GM20431 (cell line): Measurements from ENCODE around the gene RET.

Source experiments
- in situ Hi-C: fragments of 300-500 bp; cut with MseI, MboI; formaldehyde crosslinking; loops from one replicate; pipeline ENCODE4 v1.15.0; 2020; ENCODE audit warnings: low sequenced_read_pairs; ENCODE audit not compliant: unreplicated experiment

The RET gene

DNA sequence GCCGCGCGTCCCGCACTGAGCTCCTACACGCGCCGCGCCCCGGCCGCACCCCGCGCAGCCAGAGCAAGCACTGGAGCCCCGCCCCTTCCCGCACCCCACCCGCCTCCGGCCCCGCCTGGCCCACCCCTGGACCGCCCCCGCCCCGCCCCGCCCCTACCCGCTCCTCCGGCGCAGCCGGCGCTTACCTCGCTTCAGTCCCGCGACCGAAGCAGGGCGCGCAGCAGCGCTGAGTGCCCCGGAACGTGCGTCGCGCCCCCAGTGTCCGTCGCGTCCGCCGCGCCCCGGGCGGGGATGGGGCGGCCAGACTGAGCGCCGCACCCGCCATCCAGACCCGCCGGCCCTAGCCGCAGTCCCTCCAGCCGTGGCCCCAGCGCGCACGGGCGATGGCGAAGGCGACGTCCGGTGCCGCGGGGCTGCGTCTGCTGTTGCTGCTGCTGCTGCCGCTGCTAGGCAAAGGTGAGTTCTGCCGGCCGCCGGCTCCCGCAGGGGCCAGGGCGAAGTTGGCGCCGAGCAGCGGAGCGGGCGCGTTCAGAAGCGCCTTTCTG is at the start of gene RET:
Gene RET, plus strand, starts transcription at position 194 of the 545 bp plus-strand sequence. Its CDS starts 190 bp downstream, at position 384.
- in situ Hi-C loops, result loop anchor here (25.0 kb wide), 1 partner anchor 90 kb away; no protein-coding TSS in a partner anchor

DNA sequence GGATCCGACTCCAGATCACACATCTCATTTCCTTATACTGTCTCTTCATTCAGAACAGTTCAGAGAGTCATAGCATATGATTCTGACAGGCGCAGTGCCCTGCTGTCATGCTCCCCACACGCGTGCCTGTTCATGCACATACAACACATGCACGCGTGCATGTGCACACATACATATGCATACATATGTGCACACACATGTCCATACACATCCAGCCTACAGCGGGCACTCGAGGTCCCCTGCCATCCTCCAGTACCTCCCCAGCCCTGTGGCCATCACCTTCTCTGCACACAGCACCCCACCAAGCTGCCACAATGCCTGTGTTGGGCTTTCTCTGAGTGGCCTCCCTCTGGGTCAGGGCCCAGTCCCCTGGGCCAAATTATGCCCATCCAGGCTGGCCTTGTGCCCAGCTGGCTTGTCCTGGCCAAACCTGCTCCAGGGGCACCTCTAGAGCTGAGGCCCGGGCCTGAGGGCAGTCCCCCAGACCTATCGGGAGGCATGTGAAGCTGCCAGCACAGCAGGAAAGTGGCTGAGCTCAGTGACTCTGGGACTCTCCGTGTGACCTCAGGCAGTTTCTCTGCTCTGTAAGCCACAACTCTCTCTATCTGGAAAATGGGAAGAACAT is 49.4 kb upstream of the RET start:
- in situ Hi-C loops, result no loop called here

DNA sequence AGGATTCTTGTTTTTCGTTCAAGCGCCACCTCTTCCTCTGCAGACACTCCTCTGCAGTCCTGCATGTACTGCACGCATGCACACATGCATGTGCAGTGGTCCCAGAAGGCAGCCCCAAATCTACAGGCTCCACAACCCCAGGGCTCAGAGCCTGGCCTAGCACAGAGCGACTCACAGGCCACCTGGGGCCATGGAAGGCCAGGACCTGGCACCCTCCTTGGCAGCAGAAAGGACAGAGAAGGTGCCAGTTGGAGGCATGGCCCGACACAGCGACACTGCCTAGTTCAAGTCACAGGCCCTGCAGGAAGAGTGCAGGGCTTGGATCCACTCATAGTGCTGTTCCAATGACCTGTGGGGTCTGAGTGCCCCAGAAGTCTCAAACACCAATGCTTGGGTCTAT is 48.7 kb upstream of the RET start:
- in situ Hi-C loops, result no loop called here

DNA sequence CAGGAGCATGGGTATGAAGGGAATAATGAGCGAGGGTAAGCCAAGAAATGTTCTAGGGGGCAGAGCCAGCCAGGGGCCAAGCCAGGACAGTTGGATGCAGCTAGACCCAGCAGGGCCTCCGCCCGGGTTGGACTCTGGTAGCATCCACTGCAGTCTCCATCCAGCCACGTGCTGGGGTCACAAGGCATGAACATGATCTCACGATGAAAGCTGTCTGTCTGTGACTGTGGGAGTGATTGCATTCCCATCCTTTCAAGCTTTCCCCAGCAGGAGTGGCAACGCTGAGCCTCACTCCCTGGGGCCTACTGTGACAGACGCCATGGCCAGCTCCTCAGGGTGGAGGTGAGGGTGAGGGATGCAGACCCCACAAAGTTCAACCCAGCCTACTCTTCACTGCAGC is 47.8 kb upstream of the RET start:
- in situ Hi-C loops, result no loop called here

DNA sequence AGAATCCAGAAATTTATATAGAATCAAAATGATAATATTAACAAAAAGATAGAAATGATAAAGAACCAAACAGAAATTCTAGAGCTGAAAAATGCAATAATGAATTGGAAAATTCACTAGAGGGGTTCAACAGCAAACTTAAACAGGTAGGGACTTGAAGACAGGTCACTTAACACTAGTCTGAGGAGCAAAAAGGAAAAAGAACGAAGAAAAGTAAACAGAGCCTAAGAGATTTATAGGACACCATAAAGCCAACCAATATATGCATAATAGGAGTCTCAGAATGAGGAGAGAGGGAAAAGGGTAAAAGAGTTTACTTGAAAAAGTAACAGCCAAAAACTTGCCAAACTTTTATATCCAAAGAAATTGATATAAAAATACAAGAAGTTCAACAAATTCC is 44.3 kb upstream of the RET start:
- in situ Hi-C loops, result no loop called here

DNA sequence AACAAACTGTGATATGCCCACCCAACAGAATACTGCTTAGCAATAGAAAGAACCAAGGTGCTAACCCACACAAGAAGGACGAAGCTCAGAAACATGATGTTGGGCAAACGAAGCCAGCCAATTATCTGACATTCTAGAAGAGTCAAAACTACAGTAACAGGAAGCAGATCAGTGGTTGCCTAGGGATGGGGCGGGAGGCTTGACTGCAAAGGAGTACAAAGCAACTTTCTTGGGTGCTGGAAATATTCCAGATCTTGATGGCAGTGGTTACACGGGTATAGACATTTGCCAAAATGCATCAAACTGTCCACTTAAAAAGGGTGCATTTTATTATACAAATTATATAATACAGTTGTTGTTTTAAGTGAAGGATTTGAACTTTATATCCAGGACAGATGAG is 41.1 kb upstream of the RET start:
- in situ Hi-C loops, result no loop called here

DNA sequence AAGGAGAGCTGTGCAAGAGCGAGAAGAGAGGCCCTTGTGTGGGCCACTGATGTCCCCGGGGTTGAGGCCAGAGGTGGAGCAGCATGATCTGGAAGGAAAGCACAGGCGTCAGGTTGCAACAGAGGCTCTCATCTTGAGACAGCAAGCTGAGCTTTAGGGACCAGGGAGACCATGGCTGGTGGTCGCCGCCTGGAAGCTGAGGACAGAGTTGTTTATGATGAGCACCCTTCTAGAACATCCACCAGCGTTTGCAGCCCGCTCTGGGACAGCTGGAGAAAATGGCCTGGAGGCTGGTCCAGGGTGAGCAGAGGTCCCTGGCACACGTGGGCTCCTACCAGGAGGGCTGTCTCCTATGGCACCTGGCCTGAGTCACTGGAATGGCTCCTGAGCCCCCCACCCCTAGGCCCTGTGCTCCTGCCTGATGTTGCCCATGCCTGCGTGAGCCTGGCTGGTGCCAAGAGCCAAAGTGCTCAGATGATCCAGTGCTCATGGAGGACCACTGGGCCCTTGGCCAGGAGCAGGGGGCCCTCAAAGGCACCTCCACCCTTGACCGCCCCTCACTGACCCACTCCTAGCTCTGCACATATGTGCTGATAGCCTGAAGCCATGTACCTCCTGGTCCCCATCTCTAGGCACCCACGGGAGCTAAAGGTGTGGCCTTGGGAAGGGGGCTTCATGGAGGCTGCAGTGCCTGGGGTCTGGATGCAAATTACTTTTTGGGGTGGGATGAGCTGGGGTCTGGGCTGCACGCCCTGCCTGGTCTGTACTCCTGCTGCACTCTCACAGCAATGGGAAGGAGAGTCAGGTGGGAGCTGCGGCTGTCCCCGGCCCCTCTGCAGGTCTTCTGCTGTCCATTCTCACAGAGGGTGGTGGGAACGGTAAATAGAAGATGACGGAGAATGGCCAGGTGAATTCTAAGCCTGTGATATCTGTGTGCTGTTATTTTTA is 40.1 kb upstream of the RET start:
- in situ Hi-C loops, result no loop called here

DNA sequence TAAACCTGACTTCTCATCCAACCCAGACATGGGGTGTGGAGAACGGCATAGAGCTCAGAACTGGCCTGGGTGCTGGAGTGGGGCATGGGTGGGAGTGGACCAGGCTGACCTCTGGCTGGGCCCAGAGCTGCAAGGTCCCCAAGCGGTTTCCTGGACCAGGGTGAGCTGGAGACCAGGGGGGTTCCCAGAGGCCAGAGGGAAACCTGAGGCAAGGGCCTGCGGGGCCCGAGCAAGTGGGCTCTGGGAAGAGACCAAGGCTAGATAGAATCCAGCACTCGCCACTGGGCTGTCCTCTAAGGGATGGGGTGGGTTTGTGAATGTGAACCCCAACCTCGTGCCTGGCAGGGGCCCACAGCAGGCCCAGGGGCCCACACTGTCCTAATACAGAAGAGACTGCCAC is 39.4 kb upstream of the RET start:
- in situ Hi-C loops, result no loop called here

DNA sequence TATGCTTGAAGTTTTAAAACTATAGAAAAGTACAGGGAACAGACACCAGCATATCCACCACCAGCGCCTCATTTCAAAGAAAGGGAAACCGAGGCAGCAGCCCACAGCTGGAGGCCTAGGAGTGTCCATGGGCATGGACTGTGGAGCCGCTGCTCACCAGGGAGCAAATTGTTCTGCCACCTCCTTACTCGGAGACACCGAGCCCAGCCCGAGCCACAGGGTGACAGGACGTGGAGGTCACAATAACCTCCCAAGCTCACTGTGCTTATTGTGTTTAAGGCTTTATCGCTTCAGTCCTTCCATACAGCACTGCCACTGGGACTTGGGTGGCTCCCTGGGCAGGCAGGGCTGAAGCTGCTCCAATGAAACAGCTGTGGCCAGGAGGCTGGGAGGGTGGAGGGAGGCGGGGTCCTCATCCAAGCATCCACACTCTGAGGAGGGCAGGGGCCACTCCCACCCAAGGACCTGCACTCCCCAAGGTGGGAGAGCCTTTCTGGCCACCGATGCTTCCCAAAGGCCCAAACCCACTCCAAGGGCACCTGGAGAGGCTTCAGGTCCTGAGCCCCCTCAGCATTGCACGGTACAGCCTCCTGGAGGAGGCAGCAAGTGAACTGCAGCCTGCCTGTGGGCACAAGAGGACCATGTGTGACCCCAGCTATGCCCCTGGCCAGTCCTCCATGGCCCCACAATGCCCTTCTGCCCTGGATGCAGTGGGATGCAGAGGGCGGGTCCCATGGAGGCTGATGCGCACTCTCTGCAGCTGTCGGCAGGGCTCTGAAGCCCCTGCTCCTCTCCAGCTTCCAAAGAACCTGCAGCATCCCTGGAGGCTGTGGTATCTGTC is 38.7 kb upstream of the RET start:
- in situ Hi-C loops, result no loop called here

DNA sequence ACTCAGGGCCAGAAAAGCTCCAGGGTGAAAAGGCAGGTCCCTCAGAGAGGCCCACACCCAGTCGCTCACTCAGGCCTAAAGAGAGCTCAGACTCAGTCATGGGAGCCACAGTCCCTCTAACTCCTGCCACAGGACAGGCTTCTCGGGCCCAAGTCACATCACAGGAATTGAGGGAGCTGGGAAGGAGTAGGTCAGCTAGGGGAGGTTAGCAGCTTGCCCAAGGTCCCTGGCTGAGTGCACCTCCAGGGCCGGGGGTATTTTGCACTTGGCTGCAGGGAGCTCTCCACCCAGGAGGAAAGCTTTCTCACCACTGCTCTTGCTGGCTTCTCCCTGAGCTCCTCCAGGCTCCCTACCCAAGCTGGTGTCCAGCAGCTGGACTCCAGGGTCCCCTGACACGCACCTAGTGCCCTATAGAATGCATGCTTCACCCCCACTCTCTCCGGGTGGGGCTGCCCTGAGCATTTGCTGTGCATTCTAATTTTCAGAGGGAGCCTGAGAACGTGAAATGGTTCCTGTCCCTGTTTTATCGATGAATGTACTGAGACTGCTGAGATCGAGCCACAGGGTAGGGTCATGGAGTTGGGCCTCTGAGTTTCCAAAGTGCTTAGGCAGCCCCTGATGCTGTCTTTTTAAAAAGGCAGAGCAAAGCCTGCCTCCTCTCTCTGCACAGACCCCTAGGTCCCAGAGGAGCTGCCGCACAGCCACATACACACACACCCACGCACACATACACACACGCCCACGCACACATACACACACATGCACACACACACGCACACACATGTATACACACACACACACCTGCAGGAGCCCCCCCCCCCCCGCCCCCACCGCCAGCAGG is 37.9 kb upstream of the RET start:
- in situ Hi-C loops, result no loop called here

DNA sequence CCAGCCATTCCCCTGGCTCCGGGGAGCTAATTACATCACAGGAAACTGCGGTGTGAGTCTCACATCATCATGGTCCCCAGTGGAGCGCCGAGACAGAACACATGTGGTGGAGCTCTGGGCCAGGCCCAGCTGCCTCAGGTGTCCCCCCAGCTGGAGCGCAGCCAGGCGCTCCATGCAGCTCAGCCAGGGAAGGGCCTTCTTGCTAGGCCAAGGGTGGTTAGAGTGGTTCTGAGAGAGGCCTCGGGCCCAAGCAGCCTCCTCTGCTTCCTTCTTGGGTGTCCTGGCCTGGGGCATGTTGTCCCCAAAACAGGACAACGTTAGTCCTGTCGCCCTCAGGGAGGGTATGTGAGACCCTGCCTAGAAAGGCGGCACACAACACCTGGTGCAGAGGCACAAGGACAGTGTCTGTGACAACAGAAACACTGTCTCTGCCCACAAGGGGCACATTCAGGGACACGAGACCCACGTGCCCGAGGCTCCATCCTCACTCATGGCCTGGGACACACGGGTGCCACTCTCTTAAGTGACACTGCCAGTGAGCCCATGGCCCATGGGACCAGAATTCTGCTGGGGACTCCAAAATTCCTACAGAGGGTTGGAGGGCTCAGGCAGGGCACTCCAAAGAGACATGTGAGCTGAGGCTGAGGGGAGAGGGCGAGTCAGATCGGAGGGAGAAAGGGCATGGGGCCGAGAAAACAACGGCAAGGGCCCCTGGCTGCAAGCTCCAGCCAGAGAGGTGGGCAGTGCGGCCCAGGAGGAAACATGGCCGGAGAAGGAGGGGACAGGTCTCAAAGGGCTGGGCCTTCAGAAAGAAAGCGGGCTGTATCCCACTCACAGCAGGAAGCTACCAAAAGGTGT is 37.0 kb upstream of the RET start:
- in situ Hi-C loops, result no loop called here

DNA sequence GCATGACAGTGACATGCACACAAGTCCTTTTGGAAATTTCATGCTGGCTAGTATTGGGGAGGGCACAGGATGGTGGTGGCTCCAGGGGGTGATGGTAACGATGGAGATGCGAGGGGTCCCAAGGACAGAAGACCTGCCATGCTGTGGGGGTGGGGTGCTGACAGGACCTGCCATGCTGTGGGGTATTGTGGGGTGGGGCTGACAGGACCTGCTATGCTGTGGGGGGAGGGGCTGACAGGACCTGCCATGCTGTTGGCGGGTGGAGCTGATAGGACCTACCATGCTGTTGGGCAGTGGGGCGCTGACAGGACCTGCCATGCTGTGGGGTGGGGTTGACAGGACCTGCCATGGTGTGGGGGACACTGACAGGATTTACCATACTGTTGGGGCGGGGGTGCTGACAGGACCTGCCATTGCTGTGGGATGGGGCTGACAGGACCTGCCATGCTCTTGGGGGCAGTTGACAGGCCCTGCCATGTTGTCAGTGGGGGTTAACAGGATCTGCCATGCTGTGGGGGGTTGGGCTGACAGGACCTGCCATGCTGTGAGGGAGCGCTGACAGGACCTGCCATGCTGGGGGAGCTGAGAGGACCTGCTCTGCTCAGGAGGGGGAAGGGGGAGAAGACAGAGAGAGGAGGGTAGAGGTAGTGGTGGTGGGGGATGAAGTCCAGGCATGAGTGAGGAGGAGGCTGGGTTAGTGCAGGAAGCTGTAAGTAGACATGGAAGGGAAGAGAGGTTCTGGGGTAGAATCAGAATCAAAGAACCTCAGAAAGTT is 36.2 kb upstream of the RET start:
- in situ Hi-C loops, result no loop called here

DNA sequence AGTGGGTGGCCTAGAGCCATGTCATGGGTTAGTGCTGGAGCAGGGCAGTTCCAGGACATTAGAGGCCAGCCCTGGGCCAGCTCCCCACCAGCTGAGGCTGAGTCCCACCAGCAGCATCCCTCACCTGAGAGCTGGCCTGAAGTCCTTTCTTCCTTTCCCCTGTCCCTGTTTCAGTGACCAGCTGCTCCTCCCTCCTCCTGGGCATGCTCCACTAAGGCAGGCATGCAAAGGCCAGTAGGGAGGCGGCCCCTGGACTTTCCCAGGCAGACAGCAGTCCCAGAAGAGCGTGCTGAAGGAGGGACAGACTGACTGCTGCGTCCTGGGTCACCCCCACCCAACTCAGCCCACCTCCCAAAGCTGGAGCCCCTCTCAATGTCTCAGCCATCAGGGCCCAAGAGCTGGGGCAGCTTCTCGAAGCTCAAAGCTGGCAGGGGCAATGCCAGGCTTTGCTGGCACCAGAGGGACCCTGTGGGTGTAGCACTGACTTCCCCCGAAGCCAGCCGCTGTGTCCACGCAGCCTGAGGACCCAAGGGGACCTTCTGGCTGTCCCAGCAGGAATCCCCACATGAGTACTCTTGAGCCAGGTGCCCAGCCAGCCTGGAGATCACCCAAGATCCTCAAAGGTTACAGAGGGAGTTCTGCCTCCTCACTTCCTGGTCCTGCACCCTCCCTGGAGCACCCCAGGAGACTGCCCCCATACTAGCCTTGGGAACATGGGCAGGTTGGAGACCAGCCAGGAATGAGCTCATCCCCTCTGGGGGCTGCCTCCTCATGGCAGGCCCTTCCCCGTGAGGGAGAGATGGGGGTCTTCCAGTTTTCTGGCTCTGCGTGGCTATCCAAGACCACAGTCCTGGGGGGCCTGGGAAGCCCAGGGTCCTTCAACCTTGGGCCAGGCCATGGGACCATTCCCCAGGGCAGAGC is 35.2 kb upstream of the RET start:
- in situ Hi-C loops, result no loop called here

DNA sequence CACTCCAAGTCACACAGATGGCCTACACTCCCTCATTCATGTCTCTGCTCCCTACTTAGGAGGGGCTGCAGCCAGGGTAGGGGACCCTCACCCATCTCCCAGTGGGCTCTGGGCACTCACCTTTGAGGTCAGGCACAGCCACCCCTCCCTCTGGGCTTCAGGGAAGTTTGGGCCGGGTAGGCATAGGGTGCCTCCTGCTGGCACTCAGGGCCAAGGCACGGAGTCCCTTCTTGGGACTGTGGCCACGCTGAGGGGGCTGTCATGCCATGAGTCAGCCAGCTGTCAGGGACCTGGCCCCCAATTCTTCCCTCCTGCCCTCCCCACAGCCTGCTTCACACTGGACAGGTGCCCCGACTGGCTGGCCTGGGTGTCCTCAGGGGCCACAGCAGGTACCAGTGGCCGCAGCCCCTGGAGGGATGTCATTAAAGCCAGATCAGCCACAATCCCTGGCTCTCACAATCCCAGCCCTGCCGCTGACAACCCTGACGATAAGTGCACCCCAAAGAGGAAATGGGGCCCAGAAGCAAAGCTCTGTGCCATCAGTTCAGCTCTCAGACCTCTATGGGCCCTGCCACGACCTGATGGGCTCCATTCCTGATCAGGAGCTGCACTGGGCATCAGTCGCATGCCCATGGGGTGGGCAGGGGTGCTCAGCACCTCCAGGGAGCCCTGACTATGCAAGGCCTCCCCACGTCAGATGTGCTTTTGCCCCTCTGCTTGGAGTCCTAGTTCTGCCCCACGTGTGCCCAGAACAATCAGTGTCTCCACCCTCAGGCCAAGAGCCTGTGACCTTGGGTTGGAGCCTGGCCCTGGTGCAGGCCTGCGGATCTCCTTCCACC is 34.1 kb upstream of the RET start:
- in situ Hi-C loops, result no loop called here

DNA sequence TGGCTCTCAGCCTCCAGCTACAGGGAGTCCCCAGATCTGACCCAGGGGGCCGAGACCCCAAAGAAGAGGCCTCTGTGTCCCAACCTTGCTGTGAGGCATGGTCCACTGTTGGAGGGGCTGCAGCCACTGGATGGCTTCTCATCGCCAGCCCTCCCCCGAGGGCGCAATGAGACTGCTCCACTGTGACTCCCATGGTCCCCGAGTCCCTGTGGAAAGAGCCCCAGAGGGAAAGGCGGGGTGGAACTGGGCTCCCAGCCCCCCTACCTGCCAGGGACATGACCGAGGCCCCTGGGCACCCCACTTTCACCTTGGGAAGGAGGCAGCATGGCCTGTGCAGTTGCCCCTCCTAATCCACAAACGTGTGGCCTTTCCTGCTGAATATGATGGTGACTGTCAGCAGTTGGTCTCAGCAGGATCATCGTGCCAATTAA is 33.5 kb upstream of the RET start:
- in situ Hi-C loops, result no loop called here
